GM23338 (cell line): Measurements from ENCODE around the gene CHORDC1. TPM values are rescaled to one million over a fixed set of nuclear protein-coding genes. Genes with fewer than 3 reads are reported as not detected.

ENCODE experiments used
- ATAC-seq: fragments of 200-7000 bp; cut with Tn5 transposase; 3 replicates; pipeline ENCODE4 v1.9.1; 2020
- DNase-seq: peaks from one replicate; pipeline ENCODE4 v3.0.0-alpha.2; 2015; ENCODE audit warnings: low spot score
- H2AFZ ChIP-seq: fragments of 200-600 bp; sonication (generic); 2 replicates; pipeline ENCODE4 v1.8.0; 2016; ENCODE audit warnings: antibody characterized with exemption, mild to moderate bottlenecking, moderate library complexity
- H3F3A ChIP-seq: fragments of 200-600 bp; sonication (generic); replicated peaks from 2 replicates; pipeline ENCODE4 v1.8.0; 2017; ENCODE audit warnings: antibody characterized with exemption, mixed run types, low read depth
- H3K27ac ChIP-seq: fragments of 200-600 bp; sonication (generic); 2 replicates; pipeline ENCODE4 v1.6.1; 2016; ENCODE audit warnings: low read depth
- H3K27me3 ChIP-seq: fragments of 200-600 bp; sonication (generic); 2 replicates; pipeline ENCODE4 v1.8.0; 2016; ENCODE audit warnings: mild to moderate bottlenecking, mixed run types, moderate library complexity; ENCODE audit not compliant: insufficient read depth
- H3K36me3 ChIP-seq: fragments of 200-600 bp; sonication (generic); 2 replicates; pipeline ENCODE4 v1.8.0; 2016; ENCODE audit warnings: mild to moderate bottlenecking; ENCODE audit not compliant: insufficient read depth
- H3K4me1 ChIP-seq: fragments of 200-600 bp; sonication (generic); 2 replicates; pipeline ENCODE4 v1.8.0; 2016; ENCODE audit warnings: mild to moderate bottlenecking, moderate library complexity; ENCODE audit not compliant: insufficient read depth
- H3K4me2 ChIP-seq: fragments of 200-600 bp; sonication (generic); 2 replicates; pipeline ENCODE4 v1.7.1; 2017; ENCODE audit warnings: mixed run types
- H3K4me3 ChIP-seq: fragments of 200-600 bp; sonication (generic); 2 replicates; pipeline ENCODE4 v1.6.1; 2016; ENCODE audit warnings: mixed run types
- H3K79me2 ChIP-seq: fragments of 200-600 bp; sonication (generic); replicated peaks from 2 replicates; pipeline ENCODE4 v1.8.0; 2017; ENCODE audit warnings: mild to moderate bottlenecking; ENCODE audit not compliant: insufficient read depth
- H3K9me2 ChIP-seq: fragments of 200-600 bp; sonication (generic); 2 replicates; pipeline ENCODE4 v1.8.0; 2017; ENCODE audit not compliant: insufficient read depth
- H4K20me1 ChIP-seq: fragments of 200-600 bp; sonication (generic); replicated peaks from 2 replicates; pipeline ENCODE4 v1.8.0; 2017; ENCODE audit warnings: mild to moderate bottlenecking; ENCODE audit not compliant: insufficient read depth
- H3K27ac Mint-ChIP-seq: 2 replicates; pipeline ENCODE4 v1.8.0; 2020; ENCODE audit warnings: inconsistent platforms, mild to moderate bottlenecking, moderate library complexity, mixed read lengths
- H3K27me3 Mint-ChIP-seq: 3 replicates; pipeline ENCODE4 v1.8.0; 2022; ENCODE audit warnings: low read depth, mild to moderate bottlenecking, moderate library complexity, mixed read lengths, inconsistent platforms; ENCODE audit not compliant: insufficient read depth, poor library complexity
- H3K36me3 Mint-ChIP-seq: 3 replicates; pipeline ENCODE4 v1.8.0; 2021; ENCODE audit warnings: low read depth, mild to moderate bottlenecking, inconsistent platforms, moderate library complexity, mixed read lengths
- H3K4me1 Mint-ChIP-seq: 3 replicates; pipeline ENCODE4 v1.8.0; 2020; ENCODE audit warnings: mild to moderate bottlenecking, inconsistent platforms, mixed read lengths
- H3K4me3 Mint-ChIP-seq: 3 replicates; pipeline ENCODE4 v1.8.0; 2021; ENCODE audit warnings: moderate library complexity, mild to moderate bottlenecking, inconsistent platforms, mixed read lengths
- H3K9me3 Mint-ChIP-seq: 3 replicates; pipeline ENCODE4 v1.8.0; 2020; ENCODE audit warnings: moderate library complexity, mild to moderate bottlenecking, inconsistent platforms, mixed read lengths
- CREB1 ChIP-seq: fragments of 250-450 bp; sonication (Bioruptor Pico); IDR thresholded peaks from 2 replicates; pipeline ENCODE4 v1.5.0; 2020; ENCODE audit warnings: low read depth, mild to moderate bottlenecking, moderate library complexity
- CTCF ChIP-seq, 2 experiments: fragments of 200-600 bp in 1 of 2; sonication (generic) in 1 of 2; conservative IDR thresholded peaks; 2 replicates each; pipeline versions ENCODE4 v1.5.1 to v1.6.1; 2016 to 2017; ENCODE audit warnings: antibody characterized with exemption in 2 of 2, low read depth in 2 of 2, mild to moderate bottlenecking in 2 of 2, moderate library complexity in 1 of 2
- ETS1 ChIP-seq: IDR thresholded peaks from 2 replicates; pipeline ENCODE4 v1.6.1; 2016; ENCODE audit warnings: antibody characterized with exemption
- EZH2 ChIP-seq: fragments of 200-600 bp; sonication (generic); IDR thresholded peaks from one replicate; pipeline ENCODE4 v1.8.0; 2017; ENCODE audit warnings: antibody characterized with exemption, mild to moderate bottlenecking, low read depth; ENCODE audit not compliant: unreplicated experiment
- EZH2phosphoT487 ChIP-seq: fragments of 200-600 bp; sonication (generic); IDR thresholded peaks from one replicate; pipeline ENCODE4 v1.8.1; 2018; ENCODE audit warnings: antibody characterized with exemption; ENCODE audit not compliant: unreplicated experiment
- JUNB ChIP-seq: IDR thresholded peaks from one replicate; pipeline ENCODE4 v1.6.1; 2016; ENCODE audit warnings: antibody characterized with exemption; ENCODE audit not compliant: unreplicated experiment
- NANOG ChIP-seq: IDR thresholded peaks from 2 replicates; pipeline ENCODE4 v1.6.1; 2016; ENCODE audit warnings: antibody characterized with exemption, borderline replicate concordance
- POLR2AphosphoS5 ChIP-seq: IDR thresholded peaks from 2 replicates; pipeline ENCODE4 v1.6.1; 2016; ENCODE audit warnings: antibody characterized with exemption, low read depth
- REST ChIP-seq: IDR thresholded peaks from one replicate; pipeline ENCODE4 v1.6.1; 2018; ENCODE audit warnings: antibody characterized with exemption; ENCODE audit not compliant: unreplicated experiment
- STAT1 ChIP-seq: IDR thresholded peaks from one replicate; pipeline ENCODE4 v1.6.1; 2016; ENCODE audit warnings: antibody characterized with exemption; ENCODE audit not compliant: unreplicated experiment
- ZNF114 ChIP-seq: fragments of 250-450 bp; sonication (Bioruptor Pico); IDR thresholded peaks from 2 replicates; pipeline ENCODE4 v1.5.0; 2020; ENCODE audit warnings: mild to moderate bottlenecking, moderate library complexity
- ZNF331 ChIP-seq: fragments of 250-450 bp; sonication (Bioruptor Pico); IDR thresholded peaks from 2 replicates; pipeline ENCODE4 v1.5.0; 2020; ENCODE audit warnings: low read depth, mild to moderate bottlenecking, moderate library complexity
- ZNF462 ChIP-seq: fragments of 250-450 bp; sonication (Bioruptor Pico); IDR thresholded peaks from 2 replicates; pipeline ENCODE4 v1.5.0; 2020; ENCODE audit warnings: mild to moderate bottlenecking, moderate library complexity
- polyA plus RNA-seq: library from polyadenylated mRNA; unstranded; fragments of >200 nt; fragmentation: Nextera tagmentation; extraction: Ambion mirVana; gene quantifications from 2 replicates; pipeline ENCODE4 v1.2.1, GENCODE V29; 2016
- total RNA-seq: library from RNA; depleted of rRNA; stranded (reverse); fragments of >200 nt; shearing (Covaris generic); gene quantifications from 2 replicates; pipeline ENCODE4 v1.2.3, GENCODE V29; 2014

The CHORDC1 gene
- total and polyA plus RNA-seq, 2 experiments from 2014 or later, result 109 to 192 TPM

GRCh38 chr11:90250970-90251369 lies 28.1 kb upstream of the CHORDC1 start:
- TF ChIP-seq NANOG (no peak), POLR2AphosphoS5 (no peak), STAT1 (no peak), ZNF114 (CRISPR knock-in tag) (no peak), REST (no peak), CTCF (conservative IDR thresholded peaks at IDR 0.05; ENCODE audit: low read depth in 2 of 2) (no peak), JUNB (no peak), CREB1 (CRISPR knock-in tag) (no peak), ETS1 (no peak), ZNF462 (no peak), EZH2phosphoT487 (no peak), EZH2 (no peak), ZNF331 (CRISPR knock-in tag) (no peak)
- peak overlapping the region; percentile 13; the same call in 1 of the 2 replicates for H3K27ac Mint-ChIP-seq
- DNase-seq, result no peak
- no peaks in the 10 kb centered on the region for H3K36me3 Mint-ChIP-seq
- Histone ChIP-seq H3K27ac (no peak overlapping the region), H3K4me3 (no peak overlapping the region), H3K79me2 (no peaks in the 10 kb centered on the region), H3K36me3 (no peaks in the 10 kb centered on the region), H3K4me1 (no peaks in the 10 kb centered on the region), H2AFZ (no peak overlapping the region), H3F3A (no peaks in the 10 kb centered on the region), H4K20me1 (no peaks in the 10 kb centered on the region), H3K27me3 (no peaks in the 10 kb centered on the region), H3K4me2 (no peak overlapping the region), H3K9me2 (no peaks in the 10 kb centered on the region)
- no peak for ATAC-seq
- no peaks in the 10 kb centered on the region; the same call in 2 of the 3 replicates for H3K9me3 Mint-ChIP-seq
- peaks cover 2% of the 10 kb centered on the region; the same call in 1 of the 3 replicates for H3K4me1 Mint-ChIP-seq
- H3K27me3 Mint-ChIP-seq, result peaks cover 3% of the 10 kb centered on the region
- no peak overlapping the region for H3K4me3 Mint-ChIP-seq
